ENCODE results near the gene ABCB11.

DNA sequence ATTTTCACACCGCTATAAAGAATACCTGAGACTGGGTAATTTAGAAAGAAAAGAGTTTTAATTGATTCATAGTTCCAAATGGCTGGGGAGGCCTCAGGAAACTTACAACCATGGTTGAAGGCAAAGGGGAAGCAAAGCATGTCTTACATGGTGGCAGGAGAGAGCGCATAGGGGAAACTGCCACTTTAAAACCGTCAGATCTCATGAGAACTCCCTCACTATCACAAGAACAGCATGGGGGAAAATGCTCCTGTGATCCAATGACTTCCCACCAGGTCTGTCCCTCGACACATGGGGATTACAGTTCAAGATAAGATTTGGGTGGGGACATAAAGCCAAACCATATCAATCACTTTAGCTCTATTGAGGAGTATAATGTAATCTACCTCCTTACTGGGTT, 53.5 kb downstream of the ABCB11 start:
- no peak for TF ChIP-seq EZH2 (IDR thresholded peaks at IDR 0.05)
- TF ChIP-seq, protein P1, sequence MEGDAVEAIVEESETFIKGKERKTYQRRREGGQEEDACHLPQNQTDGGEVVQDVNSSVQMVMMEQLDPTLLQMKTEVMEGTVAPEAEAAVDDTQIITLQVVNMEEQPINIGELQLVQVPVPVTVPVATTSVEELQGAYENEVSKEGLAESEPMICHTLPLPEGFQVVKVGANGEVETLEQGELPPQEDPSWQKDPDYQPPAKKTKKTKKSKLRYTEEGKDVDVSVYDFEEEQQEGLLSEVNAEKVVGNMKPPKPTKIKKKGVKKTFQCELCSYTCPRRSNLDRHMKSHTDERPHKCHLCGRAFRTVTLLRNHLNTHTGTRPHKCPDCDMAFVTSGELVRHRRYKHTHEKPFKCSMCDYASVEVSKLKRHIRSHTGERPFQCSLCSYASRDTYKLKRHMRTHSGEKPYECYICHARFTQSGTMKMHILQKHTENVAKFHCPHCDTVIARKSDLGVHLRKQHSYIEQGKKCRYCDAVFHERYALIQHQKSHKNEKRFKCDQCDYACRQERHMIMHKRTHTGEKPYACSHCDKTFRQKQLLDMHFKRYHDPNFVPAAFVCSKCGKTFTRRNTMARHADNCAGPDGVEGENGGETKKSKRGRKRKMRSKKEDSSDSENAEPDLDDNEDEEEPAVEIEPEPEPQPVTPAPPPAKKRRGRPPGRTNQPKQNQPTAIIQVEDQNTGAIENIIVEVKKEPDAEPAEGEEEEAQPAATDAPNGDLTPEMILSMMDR (IDR thresholded peaks at IDR 0.05), result no peak

Data from neural progenitor cell (in vitro differentiated cells).